ENCODE results near the gene SLC24A3. TPM values are rescaled to one million over a fixed set of nuclear protein-coding genes. Genes with fewer than 3 reads are reported as not detected.

Gene SLC24A3
- polyA plus RNA-seq, 1 donor = 4.0 TPM

DNA sequence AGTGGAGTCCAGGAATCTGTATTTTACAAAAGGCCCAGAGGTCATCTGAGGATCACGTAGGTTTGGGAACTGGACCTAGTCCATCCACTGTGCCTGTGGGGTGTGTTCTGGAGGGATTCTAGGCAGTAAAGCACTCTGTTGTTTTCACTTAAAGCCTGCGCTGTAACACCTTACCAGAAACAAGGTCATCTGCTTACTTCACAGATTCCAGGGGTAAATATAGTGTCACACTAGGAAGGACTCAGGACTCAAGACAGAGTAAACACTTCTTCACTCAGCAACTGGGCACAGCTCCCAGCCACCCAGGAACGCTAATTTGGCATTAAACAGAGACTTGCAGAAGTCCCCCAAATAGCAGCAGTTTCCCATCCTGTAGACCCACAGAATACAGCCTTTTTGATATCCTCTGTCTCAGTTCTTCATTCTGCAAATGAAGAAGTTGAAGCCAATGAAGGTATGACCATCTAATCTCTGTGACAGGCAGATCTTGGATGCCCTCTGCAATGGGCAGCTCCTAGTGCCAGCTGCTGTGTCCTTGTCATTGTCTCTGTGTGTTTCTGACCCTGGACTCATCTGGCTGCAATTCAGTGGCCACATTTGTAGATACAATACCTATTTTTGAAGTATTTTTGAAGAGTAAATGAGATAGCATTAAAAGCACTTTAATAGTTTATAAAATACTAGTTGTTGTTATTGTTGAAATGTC is 129.1 kb downstream of the SLC24A3 start:
- no peak for DNase-seq

DNA sequence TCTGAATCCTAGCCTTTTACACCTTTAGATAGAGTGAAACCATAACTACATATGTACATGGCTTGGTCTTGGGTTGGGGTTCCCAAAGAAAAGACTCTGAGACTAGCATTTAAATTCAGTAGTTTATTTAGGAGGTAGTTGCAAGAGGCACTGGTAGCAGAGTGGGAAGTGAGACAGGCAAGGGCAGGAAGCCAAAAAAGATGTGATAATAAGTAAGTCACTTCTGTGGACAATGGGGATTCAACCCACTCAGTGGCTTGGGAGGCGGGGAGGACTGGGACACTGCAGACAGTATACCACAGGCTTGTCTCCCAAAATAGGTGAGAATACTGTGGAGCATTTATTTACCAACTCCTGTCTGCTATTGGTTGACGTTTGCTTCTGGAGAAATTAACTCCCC is 131.9 kb downstream of the SLC24A3 start:
- no peak for DNase-seq

DNA sequence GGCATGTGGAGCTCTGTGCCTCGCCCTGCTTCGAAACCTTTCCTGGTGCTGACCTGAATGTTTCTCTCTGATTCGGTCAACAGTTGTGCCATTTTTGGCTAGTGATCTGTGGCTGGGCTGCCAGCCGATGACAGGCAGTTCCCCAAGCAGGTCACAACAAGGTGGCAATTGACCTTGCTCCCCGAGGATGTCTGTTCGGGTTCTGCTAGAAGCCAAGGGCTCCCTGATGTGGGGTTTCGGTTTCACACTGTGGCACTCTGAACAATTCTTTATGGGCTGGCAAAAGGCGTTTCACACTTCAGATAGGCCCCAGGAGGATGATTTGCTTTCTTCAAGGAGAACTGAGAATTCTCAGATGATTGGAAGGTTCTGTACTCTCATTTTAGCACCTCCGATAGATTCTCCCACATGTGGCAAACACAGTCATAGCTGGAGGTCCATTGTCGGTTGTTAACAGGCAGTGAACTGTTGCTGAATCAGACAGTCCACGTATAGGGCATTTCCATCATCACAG is 135.6 kb downstream of the SLC24A3 start:
- no peak for DNase-seq

DNA sequence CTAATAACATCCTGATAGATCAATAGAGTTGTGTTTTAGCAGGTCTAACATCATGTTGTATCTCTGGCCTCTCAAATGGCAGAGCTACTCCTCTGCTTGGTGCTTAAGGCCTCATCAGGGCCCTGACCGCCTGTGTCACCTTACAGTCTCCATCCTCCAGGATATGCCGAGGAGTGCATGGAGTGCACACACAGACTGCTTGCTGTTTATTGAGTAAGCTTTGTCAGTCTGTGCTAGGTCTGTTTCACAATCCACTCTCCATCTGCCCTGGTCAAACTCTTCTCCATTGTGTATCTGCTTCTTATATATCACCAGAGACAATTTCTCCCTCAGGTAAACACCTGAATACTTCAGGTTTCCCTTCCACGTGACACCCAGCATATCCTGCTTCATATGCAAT is 136.1 kb downstream of the SLC24A3 start:
- no peak for DNase-seq

DNA sequence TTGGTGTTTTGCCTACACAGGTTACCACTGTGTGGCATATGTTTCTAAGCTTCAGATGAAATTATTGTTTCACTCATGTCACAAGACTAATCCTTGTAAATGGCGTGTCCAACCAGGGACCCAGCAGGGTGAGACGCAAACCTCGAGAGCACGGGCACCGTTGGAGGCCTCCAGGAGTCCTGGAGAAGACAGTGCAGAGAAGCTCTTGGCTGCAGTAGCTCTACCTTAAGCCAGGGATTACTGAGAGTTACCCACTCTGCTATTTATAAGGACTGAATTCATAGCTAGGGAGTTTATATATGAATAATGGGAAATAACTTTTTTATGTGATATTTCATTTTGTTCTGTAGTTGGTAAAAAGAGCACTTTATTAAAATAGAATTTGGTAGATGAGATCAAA is 137.4 kb downstream of the SLC24A3 start:
- no peak for DNase-seq

DNA sequence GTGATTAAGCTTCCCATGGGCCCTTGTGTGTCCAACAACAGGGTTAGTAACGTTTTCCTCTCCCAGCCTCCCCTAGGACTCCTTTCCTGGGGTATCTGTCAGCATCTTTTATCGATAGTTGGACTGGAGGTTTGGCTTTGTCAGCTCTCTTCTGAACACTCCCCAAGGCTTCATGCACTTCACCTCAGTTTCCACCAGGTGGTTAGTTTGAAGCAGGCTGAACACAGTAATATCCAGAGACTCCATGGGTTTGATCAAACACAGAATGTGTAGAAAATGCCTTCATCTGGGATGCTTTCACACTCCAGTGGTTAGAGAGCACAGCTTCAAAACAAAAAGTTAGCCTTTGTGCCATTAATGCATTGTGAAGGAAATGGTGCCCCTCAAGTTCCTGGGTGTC is 139.1 kb downstream of the SLC24A3 start:
- DNase-seq = no peak

DNA sequence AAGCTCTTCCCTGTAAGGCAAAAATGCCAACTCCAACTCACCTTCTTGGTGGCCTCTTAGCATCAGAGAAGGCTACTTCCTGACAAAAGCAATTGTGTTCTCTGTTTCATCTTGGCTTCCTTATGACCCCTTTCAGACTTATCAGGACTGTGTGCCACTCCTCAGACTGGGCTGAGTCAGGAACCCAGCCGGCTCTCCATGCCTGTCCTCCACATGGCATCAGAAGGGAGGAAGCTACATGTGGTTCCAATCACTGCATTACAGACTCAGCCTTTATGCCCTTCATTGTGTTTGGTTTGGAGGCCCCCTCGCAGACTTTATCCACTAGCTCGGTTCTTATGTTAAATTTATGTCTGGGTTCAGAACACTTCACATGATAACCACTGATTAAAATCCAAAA is 142.5 kb downstream of the SLC24A3 start:
- no peak for DNase-seq

DNA sequence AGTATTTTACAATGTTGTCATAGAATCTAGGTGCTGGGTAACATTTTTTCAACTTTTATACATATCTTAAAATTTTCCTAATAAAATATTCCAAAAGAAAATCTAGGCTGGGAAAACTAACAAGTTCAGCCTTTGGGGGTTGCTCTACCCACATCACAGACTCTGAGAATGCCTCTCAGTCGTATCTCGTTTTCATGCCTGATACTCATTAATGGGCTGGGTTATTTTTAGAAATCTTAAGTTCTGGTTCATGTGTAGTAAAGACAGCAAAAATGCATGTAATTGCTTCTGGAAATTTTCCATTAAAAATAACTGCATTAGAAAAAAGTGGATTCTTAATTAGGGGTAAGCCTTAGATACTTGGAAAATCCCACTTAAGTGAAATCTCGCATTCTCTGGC is 149.3 kb downstream of the SLC24A3 start:
- DNase-seq = peak; percentile 19

DNA sequence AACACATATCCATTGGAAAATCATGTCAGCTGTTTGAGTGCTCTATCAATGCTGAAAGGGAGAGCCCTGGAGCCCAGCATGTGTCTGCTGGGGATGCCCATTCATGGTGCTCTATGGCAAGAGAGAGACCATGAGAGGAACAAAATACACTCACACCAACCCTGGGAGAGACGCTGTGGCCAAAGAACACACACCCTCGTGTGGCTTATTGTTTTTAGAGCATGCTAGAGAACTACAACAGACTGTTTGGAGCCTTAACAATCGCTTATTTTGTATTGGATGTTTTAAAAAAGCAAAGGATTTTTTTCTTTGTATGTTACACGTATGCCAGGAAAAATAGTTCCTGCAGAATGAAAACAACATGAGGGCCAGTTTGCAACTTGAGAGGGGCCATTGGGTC is 151.0 kb downstream of the SLC24A3 start:
- DNase-seq = no peak

DNA sequence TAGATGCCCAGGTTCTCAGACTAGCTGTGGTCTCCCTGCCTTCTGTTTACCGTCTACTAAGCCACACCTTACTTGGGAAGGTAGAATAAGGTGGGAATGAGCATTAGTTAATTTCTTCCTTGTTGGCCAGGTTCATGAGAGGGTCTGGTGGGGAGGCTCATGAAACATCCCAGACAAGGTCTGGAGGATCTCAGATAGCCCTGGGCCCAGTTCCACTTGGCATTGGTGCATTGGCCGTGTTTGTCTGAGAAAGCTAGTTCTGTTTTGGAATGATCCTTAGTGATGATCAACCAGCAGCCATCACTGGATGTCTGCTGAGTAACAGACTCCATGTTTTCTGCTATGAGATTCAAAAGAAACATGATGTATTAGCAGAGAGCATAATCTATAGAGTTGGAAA is 155.1 kb downstream of the SLC24A3 start:
- no peak for DNase-seq

DNA sequence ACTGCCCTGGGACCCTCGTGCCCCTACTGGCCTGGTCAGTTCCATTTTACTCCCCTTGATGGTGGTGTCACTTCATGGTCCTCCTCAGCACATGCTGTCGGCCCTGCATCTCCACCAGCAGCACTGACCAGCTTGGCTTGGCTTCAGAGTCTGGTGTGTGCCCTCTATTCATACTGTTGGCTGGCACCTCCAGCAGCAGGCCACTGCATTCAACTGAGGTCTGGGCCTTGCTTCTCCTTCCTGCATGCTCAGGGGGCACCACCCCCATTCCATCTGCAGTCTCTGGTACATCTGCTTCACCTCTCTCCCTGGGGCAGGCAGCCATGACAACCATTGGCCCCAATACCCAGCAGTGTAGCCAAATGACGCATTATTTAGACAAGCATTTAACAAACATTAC is 155.9 kb downstream of the SLC24A3 start:
- DNase-seq = no peak

DNA sequence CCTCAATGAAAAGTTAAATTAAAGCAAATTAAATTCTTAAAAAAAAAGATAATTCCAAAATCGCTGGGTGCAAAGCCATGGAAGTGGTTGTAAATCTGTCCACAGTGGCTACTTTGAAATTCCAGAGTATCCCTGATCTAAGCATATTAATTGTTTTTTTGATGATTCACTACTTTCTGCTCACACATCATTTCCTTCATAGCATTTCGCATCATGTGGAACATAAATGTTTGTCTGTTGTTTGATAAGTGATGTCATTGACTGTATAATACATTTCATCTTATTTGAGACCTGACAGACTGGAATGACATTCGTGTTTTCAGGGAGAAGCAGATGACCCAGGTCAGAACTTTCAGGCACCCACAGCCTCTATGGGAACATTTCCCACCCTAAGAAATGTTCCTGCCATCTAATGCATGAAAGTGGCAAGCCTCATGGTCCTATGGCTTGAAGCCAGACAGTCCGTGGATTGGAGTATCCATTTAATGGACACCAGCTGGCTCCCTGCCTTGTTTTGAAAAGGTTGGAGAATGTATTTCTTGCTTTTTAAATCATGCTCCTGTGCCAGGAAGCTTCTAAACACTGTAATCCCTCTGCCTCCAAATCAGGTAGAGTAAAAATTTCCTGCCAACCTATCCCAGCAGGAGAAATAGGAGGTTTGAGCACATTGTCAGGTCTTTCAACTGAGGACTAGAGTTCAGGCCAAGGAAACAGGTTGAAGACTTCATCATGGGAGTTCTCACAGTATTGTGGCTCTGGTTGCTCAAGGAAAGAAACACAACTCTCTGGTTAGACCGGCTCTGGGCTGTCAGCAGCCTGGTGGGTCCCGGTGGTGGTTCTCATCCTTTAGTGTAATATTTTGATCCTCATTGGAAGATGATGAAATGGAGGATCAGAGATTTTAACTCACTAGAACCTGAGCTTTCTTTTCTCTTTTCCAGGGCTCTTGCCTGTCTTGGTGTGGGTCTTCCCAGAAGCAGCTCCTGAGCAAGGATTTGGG is 157.9 kb downstream of the SLC24A3 start:
- no peak for DNase-seq

DNA sequence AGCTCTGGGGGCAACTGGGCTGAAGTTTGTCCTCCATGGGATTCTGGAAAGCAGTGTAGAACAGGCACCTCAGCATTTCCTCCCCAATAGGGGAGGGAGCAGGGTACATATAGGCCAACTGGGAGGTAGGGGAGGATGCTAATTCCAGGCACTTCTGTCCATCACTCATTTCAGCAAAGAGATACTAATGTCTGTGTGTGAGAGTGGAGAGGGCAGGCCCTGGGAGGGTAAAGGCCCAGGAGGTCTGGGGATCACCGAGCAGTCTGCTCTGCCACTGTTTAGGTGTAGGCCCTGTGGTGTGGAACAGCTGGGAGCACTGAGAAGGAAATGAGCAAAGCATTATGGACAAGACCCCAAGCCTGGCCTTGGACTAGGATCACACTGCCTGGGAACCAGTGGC is 158.7 kb downstream of the SLC24A3 start:
- DNase-seq = no peak

DNA sequence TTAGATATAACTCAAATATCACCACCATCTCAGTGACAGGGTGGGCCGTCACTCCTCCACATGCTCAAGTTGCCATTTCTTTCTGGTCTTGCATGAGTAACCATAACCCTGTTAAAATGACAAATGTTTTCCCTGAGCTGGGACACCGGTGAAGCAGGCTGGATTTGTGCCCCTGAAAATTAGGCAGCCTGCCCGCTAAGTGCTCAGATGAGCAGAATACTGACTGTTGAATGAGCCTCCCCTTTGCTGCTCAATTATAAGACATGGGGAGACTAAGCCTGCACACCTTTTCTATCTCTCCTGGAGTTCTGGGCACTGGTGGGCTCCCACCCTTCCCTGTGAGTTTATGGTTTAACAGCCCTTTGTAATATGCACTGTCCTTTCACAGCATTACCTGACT is 161.8 kb downstream of the SLC24A3 start:
- no peak for DNase-seq

DNA sequence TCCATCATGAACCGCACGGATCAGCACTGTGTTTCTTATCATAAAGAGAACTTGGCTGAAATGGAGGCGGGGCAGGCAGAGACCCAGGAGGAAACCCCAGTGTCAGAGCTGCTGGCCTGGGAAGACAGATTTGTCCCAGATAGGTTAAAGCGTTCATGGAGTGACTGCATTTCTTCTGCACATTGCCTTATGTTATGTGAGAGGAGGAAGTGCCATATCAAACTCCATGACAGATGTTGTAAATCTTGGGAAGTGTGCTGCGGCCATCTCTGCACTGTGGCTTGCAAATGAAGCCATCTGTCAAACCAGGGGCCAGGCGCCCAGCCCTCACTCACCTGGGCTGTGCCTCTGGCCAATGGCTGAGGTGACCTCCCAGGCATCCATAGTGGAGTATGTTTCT is 163.0 kb downstream of the SLC24A3 start:
- DNase-seq = no peak

DNA sequence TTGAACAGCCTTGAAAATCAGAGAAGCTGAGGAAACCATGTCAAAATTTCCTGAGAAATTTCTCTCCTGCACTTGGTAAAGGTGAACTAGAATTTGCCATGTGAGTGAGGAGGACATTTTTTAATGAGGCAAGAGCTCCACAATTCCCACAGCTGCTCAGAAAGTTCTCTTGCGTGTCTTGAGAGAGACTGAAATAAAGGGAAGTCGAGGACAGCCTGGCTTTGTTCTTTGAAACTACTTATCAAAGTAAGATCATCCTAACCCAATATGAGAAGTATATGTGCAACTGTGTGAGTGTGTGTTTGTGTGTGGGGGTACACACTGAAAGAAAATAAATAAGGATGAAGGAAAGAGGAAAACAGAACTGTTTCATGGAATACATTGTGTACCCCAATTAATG is 163.4 kb downstream of the SLC24A3 start:
- DNase-seq = no peak

DNA sequence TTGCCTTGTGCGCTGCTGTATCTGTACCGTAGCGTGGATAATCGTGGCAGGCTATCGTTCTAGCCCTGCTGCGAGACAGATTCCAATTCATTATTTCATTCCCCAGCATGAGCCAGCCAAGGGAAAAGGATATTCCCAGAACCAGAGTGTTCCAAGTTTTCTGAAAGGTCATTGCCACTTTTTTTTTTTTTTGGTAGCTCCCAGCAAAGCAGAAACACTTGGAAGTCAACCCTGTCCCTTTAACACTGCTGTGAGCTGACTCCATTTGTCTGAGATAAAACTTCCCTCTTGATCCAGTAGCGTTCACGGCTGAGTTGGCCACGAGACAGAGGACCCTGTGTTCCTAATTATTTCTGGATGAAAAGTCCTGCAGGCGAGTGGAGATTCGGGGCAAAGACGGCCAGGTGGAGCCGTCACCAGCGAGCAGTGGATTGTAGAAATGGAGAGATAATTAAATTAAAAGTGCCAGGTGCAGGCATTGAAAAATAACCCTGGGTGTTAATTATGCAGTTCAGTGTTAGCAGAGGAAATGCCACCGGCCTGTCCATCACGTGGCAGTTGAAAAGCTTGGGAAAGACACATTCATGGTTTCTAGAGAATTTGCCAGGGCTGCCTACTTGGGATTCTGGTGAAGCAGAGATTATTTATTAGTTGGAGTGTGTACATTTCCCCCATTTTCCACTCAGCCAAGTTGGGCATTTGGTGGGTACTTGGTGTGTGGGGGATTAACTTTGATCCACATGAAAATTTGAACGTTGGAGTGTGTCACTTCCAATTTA is 164.2 kb downstream of the SLC24A3 start:
- DNase-seq = no peak

DNA sequence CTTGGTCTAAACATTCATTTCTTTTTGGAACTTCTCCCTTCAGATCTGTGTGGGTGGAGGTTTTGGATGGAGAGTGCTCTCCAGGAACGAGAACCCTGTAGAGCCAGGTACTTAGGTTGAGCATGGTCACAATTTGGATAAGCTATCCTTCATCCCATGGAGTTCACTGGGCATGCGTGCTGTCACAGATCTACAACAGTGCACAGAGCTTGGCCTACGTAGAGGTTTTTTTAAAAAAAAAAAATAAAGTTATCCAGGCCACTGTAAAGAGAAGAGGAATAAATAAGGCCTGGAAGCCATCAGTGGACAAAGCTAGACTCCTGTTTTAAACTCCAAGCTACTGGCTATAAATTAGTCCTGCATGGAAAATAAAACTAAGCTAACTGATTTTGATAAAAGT is 165.6 kb downstream of the SLC24A3 start:
- no peak for DNase-seq

DNA sequence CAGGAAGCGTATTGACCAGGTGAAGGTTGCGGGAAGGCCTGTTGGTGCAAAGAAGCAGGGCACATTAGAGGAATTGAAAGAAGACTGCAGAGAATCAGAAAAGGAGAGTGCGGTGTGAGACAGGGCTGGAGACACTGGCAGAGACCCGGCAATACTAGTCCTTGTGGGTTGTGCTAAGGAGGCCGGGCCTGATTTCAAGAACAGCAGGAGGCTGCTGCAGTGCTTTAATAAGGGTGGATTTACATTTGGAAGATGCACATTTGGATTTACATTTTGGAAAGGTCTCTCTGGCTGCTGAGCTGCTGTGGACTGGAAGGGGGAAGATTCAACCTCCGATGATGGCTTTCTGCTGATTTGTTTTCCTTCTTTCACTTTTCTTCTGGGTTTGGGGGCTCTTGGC is 167.8 kb downstream of the SLC24A3 start:
- DNase-seq = no peak

DNA sequence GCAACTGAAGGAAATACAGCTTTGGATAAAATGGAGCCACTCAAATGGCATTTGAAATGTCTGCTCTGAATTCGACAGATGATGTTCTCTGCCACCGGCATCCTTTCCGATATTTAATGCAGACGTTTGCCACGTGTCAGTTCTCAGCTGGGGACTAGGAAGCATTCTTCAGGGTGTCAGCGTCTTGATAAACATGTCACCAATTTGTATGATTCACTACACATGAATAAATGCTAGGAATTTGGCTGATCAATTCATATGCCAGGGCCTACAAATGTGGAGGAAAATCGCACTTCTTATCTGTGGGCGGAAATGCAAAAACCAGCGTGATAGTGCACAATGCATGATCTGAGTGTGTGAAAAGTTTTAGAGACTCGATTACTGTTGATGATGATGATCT is 169.5 kb downstream of the SLC24A3 start:
- no peak for DNase-seq

DNA sequence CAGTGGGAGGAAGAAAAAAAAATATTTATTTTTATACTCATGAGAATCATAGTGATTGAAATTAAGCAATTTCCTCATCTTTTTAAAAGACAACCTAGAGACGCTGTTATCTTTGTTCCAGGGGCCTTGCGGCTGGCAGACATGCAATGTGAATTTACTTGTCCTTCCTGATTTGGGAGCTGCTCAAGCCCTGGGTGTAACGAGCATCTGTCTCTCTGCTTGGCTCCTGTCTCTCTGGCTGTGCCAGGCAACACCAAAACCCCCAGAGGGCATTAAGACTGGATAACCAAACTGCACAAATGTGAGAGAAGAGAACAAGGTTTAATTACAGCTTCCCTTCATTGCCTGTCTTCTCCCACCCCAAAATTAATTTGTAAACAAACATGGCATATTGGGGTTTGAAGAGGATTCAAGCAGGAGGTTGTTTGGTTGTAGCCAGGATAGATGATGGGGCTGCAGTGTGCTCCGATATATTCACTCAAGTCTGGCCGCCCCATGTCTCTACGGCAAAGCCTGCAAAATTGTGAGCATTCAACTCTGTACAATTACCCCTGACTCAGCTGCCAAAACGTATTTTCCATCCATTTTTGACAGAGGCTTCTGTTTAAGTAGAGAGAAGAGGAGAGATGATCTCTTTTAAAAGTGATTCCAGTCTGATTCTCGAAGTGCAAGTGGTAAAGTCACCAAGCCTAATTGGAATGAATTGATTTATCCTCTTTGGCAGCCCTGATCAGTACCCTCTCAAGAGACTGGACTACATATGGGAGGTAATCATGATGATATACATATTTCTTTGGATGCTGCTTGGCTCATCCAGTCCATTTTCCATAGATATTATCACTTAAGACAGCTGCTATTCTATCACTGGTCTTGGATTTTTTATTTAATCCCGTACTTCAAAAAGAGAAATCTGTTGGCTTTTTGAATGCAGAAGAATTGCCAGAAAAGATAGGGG is 170.2 kb downstream of the SLC24A3 start:
- no peak for DNase-seq
